Inferior parietal cortex (tissue), 1 donor: ENCODE measurements around the gene C20orf202.
"Not testable (repeated sequence)": the region's sequence is repeated elsewhere in the genome, so short reads cannot be mapped to it uniquely, and the experiment has no call there.

Experiments used
- DNase-seq: peaks from one replicate; pipeline ENCODE4 v3.0.0-alpha.2; 2016; ENCODE audit errors: extremely low spot score

C20orf202 gene

GRCh38 chr20:1209447-1210387, 6.5 kb downstream of the C20orf202 start:
- DNase-seq: no peak

GRCh38 chr20:1210501-1210900, 7.2 kb downstream of the C20orf202 start:
- no peak for DNase-seq

DNA sequence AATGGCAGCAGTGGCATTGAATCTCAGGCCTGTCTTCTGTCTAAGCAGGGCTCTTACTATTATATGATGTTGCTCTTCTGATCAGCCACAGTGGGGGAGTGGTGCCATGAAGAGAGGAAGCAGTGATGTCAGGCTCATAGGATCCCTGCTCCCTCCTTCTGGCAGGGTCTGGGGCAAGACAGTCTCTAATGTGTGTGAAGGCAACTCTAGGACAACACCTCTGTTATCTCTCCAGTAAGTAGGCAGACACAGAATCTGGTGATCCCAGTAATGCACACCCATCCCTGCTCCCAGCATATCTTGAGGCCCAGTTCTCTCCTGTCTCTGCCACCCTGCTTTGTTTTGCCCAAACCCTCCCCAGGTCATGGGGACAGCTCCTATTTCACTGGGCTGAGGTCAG, 8.8 kb downstream of the C20orf202 start:
- DNase-seq: no peak

GRCh38 chr20:1212607-1213396, 9.5 kb downstream of the C20orf202 start:
- peak; percentile 80 for DNase-seq

GRCh38 chr20:1214838-1215261, 11.6 kb downstream of the C20orf202 start:
- DNase-seq: no peak

DNA sequence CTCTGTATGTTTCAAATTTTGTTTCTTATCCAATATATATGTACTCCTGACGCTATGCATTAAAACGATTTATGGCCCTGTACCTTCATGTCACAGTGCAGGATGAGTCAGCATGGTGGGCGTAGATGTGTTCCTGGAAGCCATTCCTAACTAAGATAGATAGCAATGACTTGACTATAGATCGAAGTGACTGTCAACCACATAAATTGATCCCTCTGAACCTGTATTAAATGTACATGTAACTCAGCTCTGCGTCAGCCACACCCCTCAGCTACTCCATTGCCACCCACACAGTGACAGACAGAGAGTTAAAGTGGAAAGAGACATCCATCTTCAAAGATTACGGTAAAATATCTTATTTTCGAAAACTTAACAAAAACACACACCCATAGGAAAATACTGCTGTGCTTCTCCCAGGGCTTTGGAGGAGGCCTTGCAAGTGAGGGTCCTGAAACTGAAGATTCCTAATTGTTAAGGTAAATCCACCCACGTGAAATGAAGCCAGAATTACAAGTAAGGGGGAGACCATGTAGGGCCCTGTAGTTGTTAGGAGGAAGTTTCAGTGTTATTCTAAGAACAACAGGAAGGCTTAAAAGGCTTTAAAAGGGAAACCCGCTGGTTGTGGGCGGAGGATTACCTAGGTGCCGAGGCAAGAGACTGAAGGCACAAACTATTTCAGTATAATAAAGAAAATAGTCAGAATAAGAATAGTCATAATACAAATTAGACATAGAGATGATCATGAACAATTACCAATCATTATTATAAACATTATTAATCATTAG, 12.3 kb downstream of the C20orf202 start:
- DNase-seq: no peak

- DNase-seq: not testable (repeated sequence)
Observed at GRCh38 chr20:1216527-1217427, 13.5 kb downstream of the C20orf202 start.

GRCh38 chr20:1222750-1223149, 19.5 kb downstream of the C20orf202 start:
- DNase-seq: not testable (repeated sequence)

GRCh38 chr20:1224205-1224890, 21.1 kb downstream of the C20orf202 start:
- no peak for DNase-seq

GRCh38 chr20:1225263-1225782, 22.1 kb downstream of the C20orf202 start:
- DNase-seq: no peak

DNA sequence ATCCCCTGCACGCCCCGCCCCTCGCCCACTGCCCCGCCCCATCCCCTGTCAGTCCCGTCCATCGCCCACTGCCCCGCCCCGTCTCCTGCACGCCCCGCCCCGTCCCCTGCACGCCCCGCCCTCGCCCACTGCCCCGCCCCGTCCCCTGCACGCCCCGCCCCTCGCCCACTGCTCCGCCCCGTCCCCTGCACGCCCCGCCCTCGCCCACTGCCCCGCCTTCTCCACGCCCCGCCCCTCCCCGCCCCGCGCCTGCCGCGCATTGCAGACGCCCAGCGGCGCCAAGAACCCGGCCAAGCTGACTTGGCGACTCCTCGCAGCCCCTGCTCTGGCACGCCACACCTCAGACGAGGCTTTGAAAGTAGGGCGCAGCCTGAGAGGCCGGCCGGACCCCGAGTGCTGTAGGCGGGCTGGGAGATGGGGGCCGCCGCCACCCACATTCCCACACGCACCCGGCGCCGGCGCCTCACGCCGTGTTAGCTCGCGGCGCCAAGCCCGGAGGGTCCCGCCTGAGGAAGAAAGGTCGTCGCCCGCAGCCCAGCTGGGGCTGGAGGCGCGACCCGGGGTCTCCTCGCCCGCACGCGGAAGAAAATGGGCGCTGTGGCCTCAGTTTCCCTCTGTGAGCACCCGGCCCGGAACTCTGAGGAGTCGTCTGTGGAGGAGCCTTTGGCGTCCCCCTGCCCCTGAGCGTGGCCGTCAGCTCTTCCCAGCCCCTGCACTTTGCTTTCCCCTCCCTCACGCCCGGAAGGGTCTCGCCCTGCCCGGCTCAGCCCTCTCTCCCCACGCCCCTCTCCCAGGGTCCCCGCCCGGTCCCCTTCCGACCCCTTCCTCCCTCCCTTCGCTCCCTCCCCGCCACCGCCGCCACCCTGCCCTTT, 22.8 kb downstream of the C20orf202 start, which contains the start of gene RAD21L1:
Gene RAD21L1 (plus strand): TSS at position 262 of the 872 bp plus-strand sequence. CDS start 2,410 bp downstream, outside the sequence.
- DNase-seq: no peak

DNA sequence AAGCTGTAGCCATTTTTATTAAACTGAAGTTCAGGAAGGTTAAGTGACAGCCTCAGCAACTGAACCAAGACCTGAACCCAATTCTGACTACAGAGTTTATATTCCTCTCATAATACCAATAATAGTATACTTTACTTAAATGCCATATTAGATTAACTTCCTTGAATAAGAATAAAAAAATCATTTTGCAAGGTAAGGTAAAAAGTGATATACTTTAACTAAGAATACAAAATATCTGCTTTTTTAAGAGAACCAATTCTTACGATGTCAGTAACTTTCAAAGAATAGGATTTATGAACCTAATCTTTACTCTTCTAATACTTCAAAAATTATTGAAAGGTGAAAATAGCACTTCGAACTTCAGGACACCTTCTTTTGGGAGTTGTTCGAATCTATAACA, 26.3 kb downstream of the C20orf202 start:
- no peak for DNase-seq

DNA sequence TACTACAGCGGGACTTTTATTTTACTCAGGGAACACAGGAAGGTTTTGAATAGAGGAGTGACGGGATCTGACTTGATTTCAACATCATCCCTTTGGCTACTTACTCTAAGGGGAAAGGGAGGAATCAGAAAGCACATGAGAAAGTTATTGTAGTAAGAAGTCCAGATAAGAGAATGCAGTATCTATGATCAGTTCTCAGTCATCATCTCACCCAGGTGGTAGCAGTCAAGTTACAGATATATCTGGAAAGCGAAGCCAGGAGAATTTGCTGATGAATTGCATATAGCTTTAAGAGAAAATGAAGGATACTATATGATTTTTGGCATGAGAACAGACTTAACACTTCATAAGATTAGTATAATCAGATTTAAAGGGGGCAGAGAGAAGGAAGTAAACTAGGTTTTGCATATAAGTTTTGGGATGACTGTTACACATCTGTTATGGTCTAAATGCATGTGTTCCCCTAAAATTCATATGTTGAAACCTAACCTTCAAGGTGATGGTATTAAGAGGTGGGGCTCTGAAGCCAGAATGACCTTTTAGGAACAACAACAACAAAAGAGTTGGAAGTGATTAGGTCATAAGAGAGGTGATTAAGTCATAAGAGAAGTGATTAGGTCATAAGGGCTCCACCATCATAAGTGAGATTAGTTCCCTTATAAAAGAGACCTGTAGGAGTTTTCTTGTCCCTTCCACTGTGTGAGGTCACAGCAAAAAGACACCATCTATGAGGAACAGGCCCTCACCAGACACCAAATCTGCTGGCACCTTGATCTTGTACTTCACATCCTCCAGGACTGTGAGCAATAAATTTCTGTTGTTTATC, 29.2 kb downstream of the C20orf202 start:
- DNase-seq: no peak

DNA sequence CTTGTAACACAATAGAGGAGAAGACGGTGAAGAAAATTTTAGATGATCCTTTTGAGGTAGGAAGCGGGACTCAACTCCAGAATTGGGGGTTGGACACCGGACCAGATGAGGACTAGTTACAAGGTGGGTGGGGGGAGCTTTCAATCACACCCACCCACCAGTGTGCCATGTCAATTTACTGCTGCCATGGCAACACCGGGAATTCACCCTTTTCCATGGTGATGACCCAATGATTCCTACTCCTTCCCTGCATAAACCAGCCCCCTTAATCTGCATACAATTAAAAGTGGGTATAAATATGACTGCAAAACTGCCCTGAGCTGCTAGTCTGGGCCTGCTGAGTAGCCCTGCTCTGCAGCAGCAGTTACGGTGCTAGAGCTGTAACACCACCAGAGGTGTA, 37.3 kb downstream of the C20orf202 start:
- DNase-seq: no peak

DNA sequence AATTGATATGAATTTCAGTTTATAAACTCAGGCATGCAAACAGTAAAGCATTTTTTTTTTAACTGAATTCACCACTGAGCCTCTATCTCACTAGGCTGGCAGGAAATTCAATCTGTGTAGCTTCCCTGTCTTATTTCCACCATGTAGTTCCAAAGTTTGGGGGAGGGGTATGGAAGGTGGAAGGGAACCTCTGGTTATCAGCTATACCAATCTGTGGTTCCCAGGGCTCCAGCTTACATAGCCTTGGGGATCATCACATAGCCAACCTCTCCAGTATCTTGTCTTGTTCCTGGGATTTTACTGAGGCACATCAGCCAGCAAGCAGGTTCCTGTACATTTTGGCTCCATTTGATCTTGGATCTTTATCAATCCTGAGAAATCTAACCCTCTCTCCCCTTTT, 38.2 kb downstream of the C20orf202 start:
- no peak for DNase-seq

DNA sequence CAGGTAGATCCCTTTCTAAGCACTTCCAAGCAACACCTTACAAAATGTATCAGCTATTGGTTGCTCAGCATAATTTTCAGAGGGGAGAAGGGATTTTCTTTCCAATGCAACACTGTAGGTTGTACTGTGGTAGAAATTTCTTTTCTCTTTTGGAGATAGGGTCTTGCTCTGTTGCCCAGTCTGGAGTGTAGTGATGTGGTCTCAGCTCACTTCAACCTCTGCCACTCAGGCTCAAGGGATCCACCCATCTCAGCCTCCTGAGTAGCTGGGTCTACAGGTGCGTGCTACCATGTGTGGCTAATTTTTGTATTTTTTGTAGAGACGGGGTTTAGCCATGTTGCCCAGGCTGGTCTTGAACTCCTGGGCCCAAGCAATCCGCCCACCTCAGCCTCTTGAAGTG, 38.8 kb downstream of the C20orf202 start:
- DNase-seq: no peak

DNA sequence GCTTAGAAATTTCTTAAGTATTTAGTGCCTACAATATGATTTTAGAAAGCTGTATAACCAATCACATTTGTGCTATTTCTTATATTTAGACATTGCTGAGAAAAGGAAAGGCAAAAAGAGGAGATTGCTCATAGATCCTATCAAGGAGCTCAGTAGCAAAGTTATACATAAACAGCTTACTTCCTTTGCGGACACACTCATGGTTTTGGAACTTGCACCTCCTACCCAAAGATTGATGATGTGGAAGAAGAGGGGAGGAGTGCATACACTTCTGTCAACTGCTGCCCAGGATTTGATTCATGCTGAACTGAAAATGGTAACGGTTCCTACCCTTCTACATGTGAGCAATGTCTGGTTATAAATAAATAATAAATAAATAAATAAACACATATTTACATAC, 39.3 kb downstream of the C20orf202 start:
- no peak for DNase-seq

- DNase-seq: no peak
Observed at GRCh38 chr20:1245578-1245977, 42.3 kb downstream of the C20orf202 start.
